Mammary epithelial cell (primary cell): ENCODE data around the gene TMPRSS11E.

ENCODE experiments used
- EZH2 ChIP-seq: IDR thresholded peaks from 2 replicates; pipeline ENCODE4 v1.6.1; 2012; ENCODE audit warnings: low read length, inconsistent platforms, borderline replicate concordance
- TF ChIP-seq, protein P1 (sequence below), 2 donors: IDR thresholded peaks in 1 of 2; conservative IDR thresholded peaks in 1 of 2; 2 replicates each; pipeline ENCODE4 v1.5.1; 2011 to 2012; ENCODE audit warnings: inconsistent platforms in 2 of 2, low read length in 2 of 2, mild to moderate bottlenecking in 2 of 2, control low read depth in 1 of 2, low read depth in 1 of 2; ENCODE audit not compliant: insufficient read depth in 1 of 2; ENCODE audit errors: extremely low read depth in 1 of 2

DNA sequence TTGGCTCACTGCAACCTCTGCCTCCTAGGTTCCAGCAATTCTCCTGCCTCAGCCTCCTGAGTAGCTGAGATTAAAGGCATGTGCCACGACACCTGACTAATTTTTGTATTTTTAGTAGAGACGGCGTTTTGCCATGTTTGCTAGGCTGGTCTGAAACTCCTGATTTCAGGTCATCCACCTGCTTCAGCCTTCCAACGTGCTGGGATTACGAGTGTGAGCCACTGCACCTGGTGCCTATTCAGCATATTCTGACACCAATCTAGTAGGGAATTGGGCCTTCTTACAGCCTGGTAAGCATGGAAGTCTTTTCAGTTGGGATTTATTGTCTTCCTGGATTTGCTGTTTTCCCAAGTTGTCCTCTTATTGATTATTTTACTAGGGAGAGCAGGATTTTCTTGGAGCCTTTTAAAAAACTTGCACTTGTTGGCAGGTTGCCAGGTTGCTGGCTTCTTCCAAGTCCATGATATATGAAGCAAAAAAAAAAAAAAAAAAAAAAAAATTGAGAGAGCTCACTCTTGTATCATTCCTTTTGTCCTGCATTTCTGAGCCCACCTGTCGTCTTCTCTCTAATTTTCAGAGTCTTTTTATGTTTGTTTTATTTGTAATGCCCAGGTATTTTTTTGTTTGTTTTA is 43.7 kb downstream of the TMPRSS11E start:
- no peak for TF ChIP-seq EZH2
- TF ChIP-seq, protein P1, sequence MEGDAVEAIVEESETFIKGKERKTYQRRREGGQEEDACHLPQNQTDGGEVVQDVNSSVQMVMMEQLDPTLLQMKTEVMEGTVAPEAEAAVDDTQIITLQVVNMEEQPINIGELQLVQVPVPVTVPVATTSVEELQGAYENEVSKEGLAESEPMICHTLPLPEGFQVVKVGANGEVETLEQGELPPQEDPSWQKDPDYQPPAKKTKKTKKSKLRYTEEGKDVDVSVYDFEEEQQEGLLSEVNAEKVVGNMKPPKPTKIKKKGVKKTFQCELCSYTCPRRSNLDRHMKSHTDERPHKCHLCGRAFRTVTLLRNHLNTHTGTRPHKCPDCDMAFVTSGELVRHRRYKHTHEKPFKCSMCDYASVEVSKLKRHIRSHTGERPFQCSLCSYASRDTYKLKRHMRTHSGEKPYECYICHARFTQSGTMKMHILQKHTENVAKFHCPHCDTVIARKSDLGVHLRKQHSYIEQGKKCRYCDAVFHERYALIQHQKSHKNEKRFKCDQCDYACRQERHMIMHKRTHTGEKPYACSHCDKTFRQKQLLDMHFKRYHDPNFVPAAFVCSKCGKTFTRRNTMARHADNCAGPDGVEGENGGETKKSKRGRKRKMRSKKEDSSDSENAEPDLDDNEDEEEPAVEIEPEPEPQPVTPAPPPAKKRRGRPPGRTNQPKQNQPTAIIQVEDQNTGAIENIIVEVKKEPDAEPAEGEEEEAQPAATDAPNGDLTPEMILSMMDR (conservative IDR thresholded peaks at IDR 0.05 in 1 of 2, IDR thresholded peaks at IDR 0.05 in 1 of 2; ENCODE audit: extremely low read depth in 1 of 2, insufficient read depth in 1 of 2, low read depth in 1 of 2, low read length in 2 of 2): no peak
